SU-DHL-6 (cell line): Measurements from ENCODE around the gene HBZ.

ENCODE experiments used
- H2AFZ ChIP-seq: fragments of 200-600 bp; sonication (generic); 2 replicates; pipeline ENCODE4 v1.6.1; 2014; ENCODE audit warnings: low read depth, mild to moderate bottlenecking, moderate library complexity, mixed read lengths, antibody characterized with exemption, low read length; ENCODE audit not compliant: severe bottlenecking
- H3F3A ChIP-seq: fragments of 200-600 bp; shearing (Covaris generic); 2 replicates; pipeline ENCODE4 v1.6.0; 2016; ENCODE audit warnings: antibody characterized with exemption, mild to moderate bottlenecking; ENCODE audit not compliant: insufficient read depth
- H3K27ac ChIP-seq: fragments of 200-600 bp; sonication (generic); 2 replicates; pipeline ENCODE4 v1.5.1; 2016; ENCODE audit warnings: low read depth, mild to moderate bottlenecking, low read length, moderate library complexity, mixed read lengths
- H3K27me3 ChIP-seq: fragments of 200-600 bp; sonication (generic), shearing (Covaris generic); 2 replicates; pipeline ENCODE4 v1.6.0; 2014; ENCODE audit warnings: mild to moderate bottlenecking, low read length
- H3K36me3 ChIP-seq: fragments of 200-600 bp; sonication (generic); 2 replicates; pipeline ENCODE4 v1.6.1; 2014; ENCODE audit warnings: mild to moderate bottlenecking, low read length, mixed read lengths
- H3K4me2 ChIP-seq: fragments of 300-600, 200-600 bp; shearing (Covaris generic), sonication (generic); 2 replicates; pipeline ENCODE4 v1.6.0; 2014; ENCODE audit warnings: low read length, low read depth, mild to moderate bottlenecking; ENCODE audit not compliant: poor library complexity, severe bottlenecking
- H3K4me3 ChIP-seq: fragments of 200-600 bp; sonication (generic); 2 replicates; pipeline ENCODE4 v1.5.1; 2014; ENCODE audit warnings: antibody characterized with exemption, low read length, mild to moderate bottlenecking, mixed read lengths; ENCODE audit not compliant: insufficient read depth, poor library complexity, severe bottlenecking
- H3K79me2 ChIP-seq: fragments of 200-600 bp; sonication (generic); 2 replicates; pipeline ENCODE4 v1.6.1; 2014; ENCODE audit warnings: mild to moderate bottlenecking, low read length, moderate library complexity; ENCODE audit not compliant: insufficient read depth
- H3K9ac ChIP-seq: fragments of 200-600 bp; sonication (generic); 2 replicates; pipeline ENCODE4 v1.7.0; 2014; ENCODE audit warnings: mild to moderate bottlenecking, low read length
- H3K9me2 ChIP-seq: fragments of 200-600 bp; sonication (generic); replicated peaks from 2 replicates; pipeline ENCODE4 v1.6.1; 2014; ENCODE audit warnings: low read length; ENCODE audit not compliant: insufficient read depth
- H3K9me3 ChIP-seq: fragments of 200-600 bp; sonication (generic); 2 replicates; pipeline ENCODE4 v1.6.1; 2014; ENCODE audit warnings: low read length, mixed read lengths; ENCODE audit not compliant: insufficient read depth
- H4K20me1 ChIP-seq: fragments of 200-600 bp; sonication (generic); 2 replicates; pipeline ENCODE4 v1.6.1; 2014; ENCODE audit warnings: low read depth, mild to moderate bottlenecking, antibody characterized with exemption, low read length, moderate library complexity, mixed read lengths
- CTCF ChIP-seq: fragments of 200-600 bp; sonication (generic); IDR thresholded peaks from one replicate; pipeline ENCODE4 v1.5.1; 2017; ENCODE audit warnings: antibody characterized with exemption, mild to moderate bottlenecking, low read length, moderate library complexity; ENCODE audit not compliant: insufficient read depth, poor library complexity, severe bottlenecking
- EZH2phosphoT487 ChIP-seq: fragments of 200-600 bp; sonication (generic), shearing (Covaris generic); conservative IDR thresholded peaks from 2 replicates; pipeline ENCODE4 v1.6.1; 2018; ENCODE audit warnings: mild to moderate bottlenecking, antibody characterized with exemption, low read length, moderate library complexity, mixed read lengths

HBZ gene

GRCh38 chr16:191831-192230 is 39.4 kb downstream of the HBZ start:
- Histone ChIP-seq H2AFZ (no peak overlapping the region), H3K27ac (no peak overlapping the region), H3K4me2 (no peak overlapping the region), H3K27me3 (no peaks in the 10 kb centered on the region), H3K9ac (no peak overlapping the region), H3K79me2 (no peaks in the 10 kb centered on the region), H3K9me2 (no peaks in the 10 kb centered on the region), H3F3A (no peaks in the 10 kb centered on the region), H3K9me3 (no peaks in the 10 kb centered on the region), H3K36me3 (no peaks in the 10 kb centered on the region), H4K20me1 (no peaks in the 10 kb centered on the region), H3K4me3 (no peak overlapping the region)
- TF ChIP-seq EZH2phosphoT487 (no peak), CTCF (no peak)

- Histone ChIP-seq H3K9me3 (no peaks in the 10 kb centered on the region), H3K9ac (no peak overlapping the region), H4K20me1 (no peaks in the 10 kb centered on the region), H3K4me2 (no peak overlapping the region), H3K27me3 (no peaks in the 10 kb centered on the region), H3K27ac (no peak overlapping the region), H3K36me3 (no peaks in the 10 kb centered on the region), H3K79me2 (no peaks in the 10 kb centered on the region), H3K9me2 (no peaks in the 10 kb centered on the region), H3K4me3 (no peak overlapping the region), H3F3A (no peaks in the 10 kb centered on the region), H2AFZ (no peak overlapping the region)
- TF ChIP-seq EZH2phosphoT487 = no peak
- no peak for TF ChIP-seq CTCF
Measured at GRCh38 chr16:192686-193085, 40.2 kb downstream of the HBZ start.

- H3K9me2 ChIP-seq = no peaks in the 10 kb centered on the region
- H3K4me3 ChIP-seq = no peak overlapping the region
- 0 out of 2 replicates have a peak, but pooled peaks cover 3% of the 10 kb centered on the region for H3K36me3 ChIP-seq
- H3K4me2 ChIP-seq = no peak overlapping the region
- no peak overlapping the region for H2AFZ ChIP-seq
- H3K9ac ChIP-seq = no peak overlapping the region
- no peak overlapping the region for H3K27ac ChIP-seq
- TF ChIP-seq EZH2phosphoT487 (no peak), CTCF (no peak)
- no peaks in the 10 kb centered on the region for H3K9me3 ChIP-seq
- no peaks in the 10 kb centered on the region for H3K27me3 ChIP-seq
- no peaks in the 10 kb centered on the region for H4K20me1 ChIP-seq
- H3K79me2 ChIP-seq = no peaks in the 10 kb centered on the region
- H3F3A ChIP-seq = no peaks in the 10 kb centered on the region
Measured at GRCh38 chr16:193441-193840, 41.0 kb downstream of the HBZ start.
